22Rv1 (cell line): ENCODE measurements around the gene KANK4.
"Not testable (repeated sequence)": the region's sequence is repeated elsewhere in the genome, so short reads cannot be mapped to it uniquely, and the experiment has no call there.

Source experiments
- H3K27ac ChIP-seq: fragments of 450-650 bp; 2 replicates; pipeline ENCODE4 v1.5.1; 2017
- ZFX ChIP-seq: fragments of 450-650 bp; IDR thresholded peaks from 2 replicates; pipeline ENCODE4 v1.6.1; 2017; ENCODE audit warnings: antibody characterized with exemption, borderline replicate concordance
- TF ChIP-seq, protein P1 (sequence below): fragments of 450-650 bp; IDR thresholded peaks from 2 replicates; pipeline ENCODE4 v1.5.1; 2017; ENCODE audit warnings: mild to moderate bottlenecking

Gene KANK4

DNA sequence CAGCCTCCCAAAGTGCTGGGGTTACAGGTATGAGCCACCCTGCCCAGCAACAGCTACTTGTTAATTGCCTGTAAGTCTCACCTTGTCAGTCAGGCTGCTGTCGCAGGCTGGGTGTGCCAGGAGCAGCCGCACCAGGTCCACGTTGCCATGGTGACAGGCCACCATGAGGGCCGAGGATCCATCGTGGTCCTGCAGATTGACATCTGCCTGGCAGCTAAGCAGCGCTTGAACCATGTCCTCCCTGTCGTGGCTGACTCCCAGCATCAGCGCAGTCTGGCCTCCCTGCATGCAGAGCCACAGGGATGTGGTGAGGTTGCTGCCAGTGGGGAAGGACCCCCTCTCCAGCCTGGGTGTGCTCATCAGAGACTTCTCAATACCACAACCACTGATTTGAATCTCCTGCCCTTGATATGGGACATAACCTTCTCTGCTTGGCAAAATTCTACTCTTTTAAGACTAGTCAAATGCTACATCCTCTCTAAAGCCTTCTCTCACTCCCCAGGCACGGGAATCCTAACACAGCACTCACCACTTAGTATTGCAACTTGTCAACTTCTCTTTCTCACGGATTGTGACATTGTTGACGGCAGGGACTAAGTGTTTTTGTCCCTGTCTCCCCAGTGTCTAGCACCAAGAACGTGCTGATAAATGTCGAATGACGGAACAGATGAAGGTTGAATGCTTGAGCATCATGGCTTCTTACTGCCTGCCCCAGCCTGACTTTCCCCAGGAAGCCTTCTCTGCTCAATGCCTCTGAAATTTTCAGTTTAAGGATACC, 71.7 kb downstream of the KANK4 start:
- no peak for TF ChIP-seq ZFX
- TF ChIP-seq, protein P1, sequence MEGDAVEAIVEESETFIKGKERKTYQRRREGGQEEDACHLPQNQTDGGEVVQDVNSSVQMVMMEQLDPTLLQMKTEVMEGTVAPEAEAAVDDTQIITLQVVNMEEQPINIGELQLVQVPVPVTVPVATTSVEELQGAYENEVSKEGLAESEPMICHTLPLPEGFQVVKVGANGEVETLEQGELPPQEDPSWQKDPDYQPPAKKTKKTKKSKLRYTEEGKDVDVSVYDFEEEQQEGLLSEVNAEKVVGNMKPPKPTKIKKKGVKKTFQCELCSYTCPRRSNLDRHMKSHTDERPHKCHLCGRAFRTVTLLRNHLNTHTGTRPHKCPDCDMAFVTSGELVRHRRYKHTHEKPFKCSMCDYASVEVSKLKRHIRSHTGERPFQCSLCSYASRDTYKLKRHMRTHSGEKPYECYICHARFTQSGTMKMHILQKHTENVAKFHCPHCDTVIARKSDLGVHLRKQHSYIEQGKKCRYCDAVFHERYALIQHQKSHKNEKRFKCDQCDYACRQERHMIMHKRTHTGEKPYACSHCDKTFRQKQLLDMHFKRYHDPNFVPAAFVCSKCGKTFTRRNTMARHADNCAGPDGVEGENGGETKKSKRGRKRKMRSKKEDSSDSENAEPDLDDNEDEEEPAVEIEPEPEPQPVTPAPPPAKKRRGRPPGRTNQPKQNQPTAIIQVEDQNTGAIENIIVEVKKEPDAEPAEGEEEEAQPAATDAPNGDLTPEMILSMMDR = no peak
- H3K27ac ChIP-seq = no peak overlapping the region

DNA sequence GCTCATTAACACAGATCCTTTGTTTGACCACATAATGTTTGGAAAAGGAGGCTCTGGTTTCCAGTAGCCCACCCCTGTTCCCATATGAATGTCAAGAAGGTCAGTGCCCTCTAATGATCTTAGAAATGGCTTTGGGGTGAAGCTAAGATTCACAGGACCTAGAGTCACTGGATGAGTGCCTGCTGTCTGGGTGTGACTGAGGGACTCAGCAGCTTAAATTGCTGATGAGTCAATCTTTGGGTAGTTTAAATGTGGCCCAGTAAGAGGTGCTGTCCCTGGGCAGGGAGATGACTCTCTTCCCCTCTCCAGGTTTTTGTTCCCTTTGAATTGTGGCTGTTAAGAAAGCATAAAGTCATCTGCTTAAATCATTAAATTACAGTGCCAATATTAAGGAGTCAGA, 74.0 kb downstream of the KANK4 start:
- H3K27ac ChIP-seq = no peak overlapping the region
- TF ChIP-seq, protein P1 = no peak
- no peak for TF ChIP-seq ZFX

- H3K27ac ChIP-seq = not testable (repeated sequence)
These were observed 74.9 kb downstream of the KANK4 start for GRCh38 chr1:62244380-62244779.

DNA sequence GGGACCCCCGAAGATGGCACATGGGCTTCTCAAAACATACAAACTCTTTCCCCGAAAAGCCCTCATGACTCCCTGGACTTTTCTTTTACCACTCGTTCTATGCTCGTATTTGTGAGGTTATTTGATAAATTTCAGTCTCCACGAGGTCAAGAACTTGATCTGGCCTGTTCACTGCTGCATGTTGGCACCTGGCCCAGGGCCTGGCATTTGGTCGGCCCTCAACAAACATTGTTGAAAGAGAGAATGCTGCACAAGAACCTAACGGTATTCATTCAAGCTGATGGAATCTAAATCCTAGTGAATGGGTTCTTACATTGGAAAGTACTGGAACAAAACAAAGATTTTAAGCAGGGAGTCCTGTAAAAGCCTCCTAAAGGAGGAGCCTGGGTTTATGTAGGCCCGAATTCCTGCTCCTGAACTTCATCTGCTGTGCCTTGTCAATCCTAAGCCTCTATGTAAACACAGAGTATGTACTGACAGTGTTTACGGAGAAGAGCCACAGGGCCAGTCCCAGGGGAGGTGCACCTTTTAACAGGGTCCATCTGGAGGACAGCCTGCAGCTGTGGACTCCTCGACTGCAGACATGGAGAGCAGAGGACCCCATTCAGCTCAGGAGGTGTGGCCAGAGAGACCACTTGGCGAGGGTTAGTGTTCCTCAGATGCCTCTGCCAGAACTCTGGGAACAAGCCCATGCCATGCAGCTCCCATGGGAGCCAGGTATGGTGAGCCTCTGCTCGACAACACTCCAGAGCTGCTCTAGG, 77.7 kb downstream of the KANK4 start:
- H3K27ac ChIP-seq = no peak overlapping the region
- TF ChIP-seq, protein P1 = no peak

GRCh38 chr1:62240651-62241370, 78.4 kb downstream of the KANK4 start:
- TF ChIP-seq ZFX = no peak
- TF ChIP-seq, protein P1 = no peak
- no peak overlapping the region for H3K27ac ChIP-seq

DNA sequence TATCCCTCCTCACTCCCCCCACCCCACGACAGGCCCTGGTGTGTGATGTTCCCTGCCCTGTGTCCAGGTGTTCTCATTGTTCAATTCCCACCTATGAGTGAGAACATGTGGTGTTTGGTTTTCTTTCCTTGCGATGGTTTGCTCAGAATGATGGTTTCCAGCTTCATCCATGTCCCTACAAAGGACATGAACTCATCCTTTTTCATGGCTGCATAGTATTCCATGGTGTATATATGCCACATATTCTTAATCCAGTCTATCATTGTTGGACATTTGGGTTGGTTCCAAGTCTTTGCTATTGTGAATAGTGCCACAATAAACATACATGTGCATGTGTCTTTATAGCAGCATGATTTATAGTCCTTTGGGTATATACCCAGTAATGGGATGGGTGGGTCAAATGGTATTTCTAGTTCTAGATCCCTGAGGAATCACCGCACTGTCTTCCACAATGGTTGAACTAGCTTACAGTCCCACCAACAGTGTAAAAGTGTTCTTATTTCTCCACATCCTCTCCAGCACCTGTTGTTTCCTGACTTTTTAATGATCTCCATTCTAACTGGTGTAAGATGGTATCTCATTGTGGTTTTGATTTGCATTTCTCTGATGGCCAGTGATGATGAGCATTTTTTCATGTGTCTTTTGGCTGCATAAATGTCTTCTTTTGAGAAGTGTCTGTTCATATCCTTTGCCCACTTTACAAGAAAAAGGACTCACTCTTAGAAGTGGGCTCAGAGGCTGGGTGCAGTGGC, 79.4 kb downstream of the KANK4 start:
- H3K27ac ChIP-seq = not testable (repeated sequence)

DNA sequence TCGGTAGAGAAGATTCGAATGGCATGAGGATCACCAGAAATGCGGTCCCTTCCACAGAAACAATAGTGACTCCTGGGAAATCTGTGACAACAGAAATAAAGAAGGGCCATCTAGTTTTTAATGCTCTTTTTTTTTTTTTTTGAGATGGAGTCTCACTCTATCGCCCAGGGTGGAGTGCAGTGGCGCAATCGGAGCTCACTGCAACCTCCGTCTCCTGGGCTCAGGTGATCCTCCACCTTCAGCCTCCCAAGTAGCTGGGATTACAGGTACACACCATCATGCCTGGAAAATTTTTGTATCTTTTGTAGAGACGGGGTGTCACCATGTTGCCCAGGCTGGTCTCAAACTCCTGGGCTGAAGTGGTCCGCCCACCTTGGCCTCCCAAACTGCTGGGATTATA, 80.7 kb downstream of the KANK4 start:
- no peak for TF ChIP-seq ZFX
- TF ChIP-seq, protein P1 = no peak
- no peak overlapping the region for H3K27ac ChIP-seq

DNA sequence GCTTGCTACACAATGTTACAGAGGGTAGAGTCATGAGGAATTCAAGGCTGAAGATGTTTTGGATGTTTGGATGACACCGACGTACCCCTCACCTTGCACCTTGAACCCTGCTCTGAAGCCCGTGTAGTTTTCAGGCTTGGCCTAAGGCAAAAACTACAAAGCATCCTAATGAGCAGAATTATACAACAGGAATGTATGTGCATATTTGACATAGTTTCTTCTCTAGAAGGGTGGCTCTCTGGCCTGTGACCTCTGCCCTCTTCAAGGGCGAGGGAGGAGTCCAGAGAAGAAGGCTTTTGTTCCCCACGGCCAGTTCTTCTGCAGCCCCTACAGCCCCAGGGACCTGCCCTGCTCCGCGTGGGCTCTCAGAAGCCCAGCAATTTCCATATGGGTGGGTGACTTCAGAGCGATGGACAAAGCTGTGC, 81.3 kb downstream of the KANK4 start:
- no peak for TF ChIP-seq ZFX
- TF ChIP-seq, protein P1 = no peak
- no peak overlapping the region for H3K27ac ChIP-seq
